Breast epithelium (tissue), 4 donors: Measurements from ENCODE around the gene DACH1. TPM values are rescaled to one million over a fixed set of nuclear protein-coding genes. Genes with fewer than 3 reads are reported as not detected.

Source experiments
- DNase-seq, 2 donors: peaks; one replicate each; pipeline ENCODE4 v3.0.0-alpha.2; 2019; ENCODE audit warnings: low spot score in 2 of 2
- H3K27ac ChIP-seq, 2 donors: fragments of 200-600 bp; sonication (generic) in 1 of 2; one replicate each; pipeline ENCODE4 v1.5.1; 2016 to 2019; ENCODE audit warnings: mild to moderate bottlenecking in 1 of 2
- H3K27me3 ChIP-seq, 2 donors: fragments of 200-600 bp; sonication (generic) in 1 of 2; one replicate each; pipeline versions ENCODE4 v1.5.1 to v1.6.0; 2017 to 2019; ENCODE audit warnings: control low read depth in 1 of 2, mild to moderate bottlenecking in 1 of 2
- H3K36me3 ChIP-seq: fragments of 200-600 bp; one replicate; pipeline ENCODE4 v1.5.1; 2019
- H3K4me1 ChIP-seq, 2 donors: fragments of 200-600 bp; sonication (generic); one replicate each; pipeline ENCODE4 v1.5.1; 2016 to 2019; ENCODE audit warnings: control low read depth in 1 of 2
- H3K4me3 ChIP-seq, 3 donors: fragments of 200-600 bp; sonication (generic); 1 replicate in 2 of 3; 2 replicates in 1 of 3; pipeline ENCODE4 v1.5.1; 2016 to 2019; ENCODE audit warnings: mild to moderate bottlenecking in 3 of 3, moderate library complexity in 2 of 3
- H3K9me3 ChIP-seq, 2 donors: fragments of 200-600 bp; sonication (generic) in 1 of 2; one replicate each; pipeline ENCODE4 v1.5.1; 2016 to 2019; ENCODE audit warnings: control low read depth in 1 of 2
- CTCF ChIP-seq, 3 donors: fragments of 450-650 bp; IDR thresholded peaks; one replicate each; pipeline ENCODE4 v1.5.1; 2016 to 2017; ENCODE audit warnings: antibody characterized with exemption in 3 of 3, mild to moderate bottlenecking in 3 of 3, moderate library complexity in 3 of 3
- POLR2A ChIP-seq: fragments of 450-650 bp; IDR thresholded peaks from one replicate; pipeline ENCODE4 v1.6.1; 2016; ENCODE audit warnings: antibody characterized with exemption, mild to moderate bottlenecking, moderate library complexity
- POLR2AphosphoS5 ChIP-seq, 3 donors: sonication (generic); formaldehyde crosslinking; IDR thresholded peaks; one replicate each; pipeline ENCODE4 v1.6.1; 2017; ENCODE audit warnings: antibody characterized with exemption in 3 of 3
- intact Hi-C: fragments of 100-400 bp; cut with DNase I; formaldehyde crosslinking; loops from one replicate; pipeline ENCODE4 v1.15.1; 2023; ENCODE audit warnings: low total_unique reads
- total RNA-seq, 3 donors: library from RNA; depleted of rRNA; stranded (reverse); fragments of >200 nt; gene quantifications; one replicate each; pipeline ENCODE4 v1.1.0, GENCODE V29; 2016

The DACH1 gene
- total RNA-seq, 3 donors from 2014 or later = 2.2 to 13.9 (median 11.5) TPM

- H3K36me3 ChIP-seq = no peaks in the 10 kb centered on the region
- H3K27ac ChIP-seq = no peak overlapping the region
- H3K4me1 ChIP-seq = no peaks in the 10 kb centered on the region
- H3K9me3 ChIP-seq = no peaks in the 10 kb centered on the region
- no peaks in the 10 kb centered on the region for H3K27me3 ChIP-seq
- intact Hi-C loops = no loop called here
- no peak for DNase-seq
- H3K4me3 ChIP-seq = no peak overlapping the region
- TF ChIP-seq POLR2AphosphoS5 (IDR thresholded peaks at IDR 0.05) (no peak), POLR2A (no peak), CTCF (IDR thresholded peaks at IDR 0.05) (no peak)
Measured at GRCh38 chr13:71517004-71517403, 350.0 kb downstream of the DACH1 start.

- intact Hi-C loops = no loop called here
- Histone ChIP-seq H3K9me3 (no peaks in the 10 kb centered on the region), H3K27ac (no peak overlapping the region), H3K4me1 (no peaks in the 10 kb centered on the region), H3K27me3 (no peaks in the 10 kb centered on the region), H3K4me3 (no peak overlapping the region), H3K36me3 (no peaks in the 10 kb centered on the region)
- DNase-seq = no peak
- TF ChIP-seq POLR2A = no peak
- no peak for TF ChIP-seq POLR2AphosphoS5 (IDR thresholded peaks at IDR 0.05)
- TF ChIP-seq CTCF (IDR thresholded peaks at IDR 0.05) = no peak
Measured at GRCh38 chr13:71516521-71516920, 350.5 kb downstream of the DACH1 start.

GRCh38 chr13:71515744-71516038 is 351.3 kb downstream of the DACH1 start:
- intact Hi-C loops = no loop called here
- Histone ChIP-seq H3K4me3 (no peak overlapping the region), H3K4me1 (no peaks in the 10 kb centered on the region), H3K27me3 (no peaks in the 10 kb centered on the region), H3K36me3 (no peaks in the 10 kb centered on the region), H3K9me3 (no peaks in the 10 kb centered on the region), H3K27ac (no peak overlapping the region)
- TF ChIP-seq POLR2AphosphoS5 (IDR thresholded peaks at IDR 0.05) = no peak
- DNase-seq = no peak

GRCh38 chr13:71514900-71515743 is 351.9 kb downstream of the DACH1 start:
- H3K36me3 ChIP-seq = no peaks in the 10 kb centered on the region
- no peak for TF ChIP-seq POLR2AphosphoS5 (IDR thresholded peaks at IDR 0.05)
- no peak for TF ChIP-seq CTCF (IDR thresholded peaks at IDR 0.05)
- no peak for TF ChIP-seq POLR2A
- H3K27me3 ChIP-seq = no peaks in the 10 kb centered on the region
- no peak overlapping the region for H3K4me3 ChIP-seq
- no peak overlapping the region for H3K27ac ChIP-seq
- H3K4me1 ChIP-seq = no peaks in the 10 kb centered on the region
- H3K9me3 ChIP-seq = no peaks in the 10 kb centered on the region
- intact Hi-C loops = no loop called here
- DNase-seq = no peak

- Histone ChIP-seq H3K4me3 (no peak overlapping the region), H3K4me1 (no peaks in the 10 kb centered on the region), H3K27ac (no peak overlapping the region), H3K36me3 (no peaks in the 10 kb centered on the region), H3K9me3 (no peaks in the 10 kb centered on the region), H3K27me3 (no peaks in the 10 kb centered on the region)
- DNase-seq = no peak
- TF ChIP-seq POLR2AphosphoS5 (IDR thresholded peaks at IDR 0.05) = no peak
- TF ChIP-seq POLR2A = no peak
- TF ChIP-seq CTCF (IDR thresholded peaks at IDR 0.05) = no peak
- intact Hi-C loops = no loop called here
Measured at GRCh38 chr13:71513411-71514033, 353.5 kb downstream of the DACH1 start.
